Neural crest cell (in vitro differentiated cells): ENCODE results near the gene BEST4. TPM values are rescaled to one million over a fixed set of nuclear protein-coding genes. Genes with fewer than 3 reads are reported as not detected.
"Not testable (repeated sequence)": the region's sequence is repeated elsewhere in the genome, so short reads cannot be mapped to it uniquely, and the experiment has no call there.

Experiments
- DNase-seq: peaks from one replicate; pipeline ENCODE4 v3.0.0; 2021; ENCODE audit warnings: low read depth, mixed read lengths, low spot score
- H3K27ac Mint-ChIP-seq: one replicate; pipeline ENCODE4 v1.8.0; 2021; ENCODE audit warnings: mild to moderate bottlenecking, mixed read lengths; ENCODE audit not compliant: unreplicated experiment
- H3K27me3 Mint-ChIP-seq: 2 replicates; pipeline ENCODE4 v1.8.0; 2021; ENCODE audit warnings: low read depth, mild to moderate bottlenecking, mixed read lengths
- H3K36me3 Mint-ChIP-seq: 2 replicates; pipeline ENCODE4 v1.8.0; 2021; ENCODE audit warnings: low read depth, mild to moderate bottlenecking, mixed read lengths
- H3K4me1 Mint-ChIP-seq: 2 replicates; pipeline ENCODE4 v1.8.0; 2021; ENCODE audit warnings: mixed read lengths
- H3K4me3 Mint-ChIP-seq: one replicate; pipeline ENCODE4 v1.8.0; 2021; ENCODE audit warnings: mild to moderate bottlenecking, mixed read lengths
- H3K9me3 Mint-ChIP-seq: 2 replicates; pipeline ENCODE4 v1.8.0; 2021; ENCODE audit warnings: mixed read lengths
- CTCF ChIP-seq: fragments of 200-600 bp; sonication (generic); conservative IDR thresholded peaks from 2 replicates; pipeline ENCODE4 v1.5.0; 2021; ENCODE audit warnings: antibody characterized with exemption, mild to moderate bottlenecking
- total RNA-seq: library from RNA; stranded (reverse); gene quantifications from 2 replicates; pipeline ENCODE4 v1.2.1, GENCODE V29; 2021

Gene BEST4
- total RNA-seq, 1 donor from 2014 or later = 0.23 TPM

GRCh38 chr1:44820328-44821239, 32.6 kb upstream of the BEST4 start:
- no peaks in the 10 kb centered on the region for H3K36me3 Mint-ChIP-seq
- no peak for DNase-seq

GRCh38 chr1:44819608-44820327, 31.8 kb upstream of the BEST4 start:
- Mint-ChIP-seq H3K36me3 (peaks cover 4% of the 10 kb centered on the region), H3K27me3 (no peaks in the 10 kb centered on the region), H3K4me3 (peak overlapping the region; percentile 87), H3K4me1 (peaks cover 36% of the 10 kb centered on the region), H3K9me3 (no peaks in the 10 kb centered on the region), H3K27ac (peak overlapping the region; percentile 100)
- DNase-seq = peak; percentile 72
- peak; percentile 22 for TF ChIP-seq CTCF

More at GRCh38 chr1:44820328-44821239, 32.6 kb upstream of the BEST4 start:
- Mint-ChIP-seq H3K27me3 (no peaks in the 10 kb centered on the region), H3K9me3 (no peaks in the 10 kb centered on the region), H3K4me3 (peak overlapping the region; percentile 87), H3K4me1 (peaks cover 31% of the 10 kb centered on the region), H3K27ac (peak overlapping the region; percentile 100)
- no peak for TF ChIP-seq CTCF

- H3K27ac Mint-ChIP-seq = peak overlapping the region; percentile 100
- H3K27me3 Mint-ChIP-seq = no peaks in the 10 kb centered on the region
- no peak for TF ChIP-seq CTCF
- peaks cover 37% of the 10 kb centered on the region for H3K4me1 Mint-ChIP-seq
- H3K9me3 Mint-ChIP-seq = no peaks in the 10 kb centered on the region
- DNase-seq = no peak
- peaks cover 5% of the 10 kb centered on the region for H3K36me3 Mint-ChIP-seq
- peak overlapping the region; percentile 87 for H3K4me3 Mint-ChIP-seq
Observed at GRCh38 chr1:44819196-44819607, 31.2 kb upstream of the BEST4 start.

- H3K4me1 Mint-ChIP-seq = peaks cover 37% of the 10 kb centered on the region
- DNase-seq = no peak
- peak overlapping the region; percentile 24 for H3K27ac Mint-ChIP-seq
- no peak for TF ChIP-seq CTCF
- H3K4me3 Mint-ChIP-seq = peak overlapping the region; percentile 41
- H3K9me3 Mint-ChIP-seq = no peaks in the 10 kb centered on the region
- H3K36me3 Mint-ChIP-seq = peaks cover 5% of the 10 kb centered on the region
- no peaks in the 10 kb centered on the region for H3K27me3 Mint-ChIP-seq
Observed at GRCh38 chr1:44817771-44818495, 30.0 kb upstream of the BEST4 start.

GRCh38 chr1:44817307-44817706, 29.3 kb upstream of the BEST4 start:
- peaks cover 37% of the 10 kb centered on the region for H3K4me1 Mint-ChIP-seq
- H3K27me3 Mint-ChIP-seq = no peaks in the 10 kb centered on the region
- no peak overlapping the region for H3K27ac Mint-ChIP-seq

GRCh38 chr1:44815926-44816325, 28.0 kb upstream of the BEST4 start:
- H3K27me3 Mint-ChIP-seq, H3K27ac Mint-ChIP-seq, H3K36me3 Mint-ChIP-seq, DNase-seq, H3K9me3 Mint-ChIP-seq, H3K4me3 Mint-ChIP-seq: not testable (repeated sequence)
- H3K4me1 Mint-ChIP-seq = peaks cover 47% of the 10 kb centered on the region

More at GRCh38 chr1:44817307-44817706, 29.3 kb upstream of the BEST4 start:
- Mint-ChIP-seq H3K36me3 (peaks cover 5% of the 10 kb centered on the region), H3K4me3 (peak overlapping the region; percentile 41), H3K9me3 (no peaks in the 10 kb centered on the region)
- no peak for DNase-seq
- TF ChIP-seq CTCF = no peak
